ENCODE data around the gene PDXP. TPM values are rescaled to one million over a fixed set of nuclear protein-coding genes. Genes with fewer than 3 reads are reported as not detected.

PDXP gene
- total and polyA plus RNA-seq, 2 donors, result 8.9 to 25.0 TPM

GRCh38 chr22:37632174-37633088 is 26.1 kb upstream of the PDXP start:
- no peak for DNase-seq (ENCODE audit: low read depth in 6 of 9, low spot score in 9 of 9)
- Histone ChIP-seq H3K9me3 (ENCODE audit: control insufficient read depth in 2 of 2, insufficient read depth in 1 of 2, low read length in 1 of 2) (peaks cover 0 to 6% of the 10 kb centered on the region in 2 donors), H3K27ac (ENCODE audit: low read depth in 1 of 2, low read length in 1 of 2) (peak overlapping the region; percentile 87 to 89), H3K36me3 (ENCODE audit: control insufficient read depth in 2 of 2, insufficient read depth in 2 of 2, low read length in 1 of 2) (peaks cover 31 to 52% of the 10 kb centered on the region in 2 donors), H3K4me3 (ENCODE audit: low read length in 2 of 2) (no peak overlapping the region), H3K4me1 (ENCODE audit: control insufficient read depth in 2 of 2, insufficient read depth in 2 of 2, low read length in 2 of 2) (peaks cover 35 to 76% of the 10 kb centered on the region in 2 donors), H3K27me3 (ENCODE audit: control insufficient read depth in 2 of 2, insufficient read depth in 1 of 2, low read length in 1 of 2) (no peaks in the 10 kb centered on the region)
- 82% methylated on average over 14 of the region's 14 CpGs for WGBS

GRCh38 chr22:37633089-37633624 is 25.4 kb upstream of the PDXP start:
- H3K27ac ChIP-seq (ENCODE audit: low read depth in 1 of 2, low read length in 1 of 2), result peak overlapping the region; percentile 87 to 89
- no peaks in the 10 kb centered on the region for H3K27me3 ChIP-seq (ENCODE audit: control insufficient read depth in 2 of 2, insufficient read depth in 1 of 2, low read length in 1 of 2)
- 20% methylated on average over 11 of the region's 11 CpGs for WGBS
- no peak for DNase-seq (ENCODE audit: low read depth in 6 of 9, low spot score in 9 of 9)
- no peak overlapping the region for H3K4me3 ChIP-seq (ENCODE audit: low read length in 2 of 2)
- H3K36me3 ChIP-seq (ENCODE audit: control insufficient read depth in 2 of 2, insufficient read depth in 2 of 2, low read length in 1 of 2), result peaks cover 31 to 51% of the 10 kb centered on the region in 2 donors
- peaks cover 28 to 76% of the 10 kb centered on the region in 2 donors for H3K4me1 ChIP-seq (ENCODE audit: control insufficient read depth in 2 of 2, insufficient read depth in 2 of 2, low read length in 2 of 2)
- peaks cover 0 to 6% of the 10 kb centered on the region in 2 donors for H3K9me3 ChIP-seq (ENCODE audit: control insufficient read depth in 2 of 2, insufficient read depth in 1 of 2, low read length in 1 of 2)

- H3K4me3 ChIP-seq (ENCODE audit: low read length in 2 of 2), result no peak overlapping the region
- peak overlapping the region; percentile 87 to 89 for H3K27ac ChIP-seq (ENCODE audit: low read depth in 1 of 2, low read length in 1 of 2)
- 13% methylated on average over 24 of the region's 24 CpGs for WGBS
- no peaks in the 10 kb centered on the region for H3K27me3 ChIP-seq (ENCODE audit: control insufficient read depth in 2 of 2, insufficient read depth in 1 of 2, low read length in 1 of 2)
- H3K9me3 ChIP-seq (ENCODE audit: control insufficient read depth in 2 of 2, insufficient read depth in 1 of 2, low read length in 1 of 2), result peaks cover 0 to 6% of the 10 kb centered on the region in 2 donors
- peaks cover 30 to 76% of the 10 kb centered on the region in 2 donors for H3K4me1 ChIP-seq (ENCODE audit: control insufficient read depth in 2 of 2, insufficient read depth in 2 of 2, low read length in 2 of 2)
- peak in 5 of 9 donors; percentile 57 to 79 (median 58) for DNase-seq (ENCODE audit: low read depth in 6 of 9, low spot score in 9 of 9)
- peaks cover 31 to 44% of the 10 kb centered on the region in 2 donors for H3K36me3 ChIP-seq (ENCODE audit: control insufficient read depth in 2 of 2, insufficient read depth in 2 of 2, low read length in 1 of 2)
Measured at GRCh38 chr22:37633625-37634416, 24.7 kb upstream of the PDXP start.

GRCh38 chr22:37634417-37634924 is 24.1 kb upstream of the PDXP start:
- Histone ChIP-seq H3K4me3 (ENCODE audit: low read length in 2 of 2) (no peak overlapping the region), H3K36me3 (ENCODE audit: control insufficient read depth in 2 of 2, insufficient read depth in 2 of 2, low read length in 1 of 2) (peaks cover 25 to 38% of the 10 kb centered on the region in 2 donors), H3K27me3 (ENCODE audit: control insufficient read depth in 2 of 2, insufficient read depth in 1 of 2, low read length in 1 of 2) (peaks cover 0 to 2% of the 10 kb centered on the region in 2 donors), H3K27ac (ENCODE audit: low read depth in 1 of 2, low read length in 1 of 2) (peak overlapping the region; percentile 87 to 89), H3K4me1 (ENCODE audit: control insufficient read depth in 2 of 2, insufficient read depth in 2 of 2, low read length in 2 of 2) (peaks cover 32 to 77% of the 10 kb centered on the region in 2 donors), H3K9me3 (ENCODE audit: control insufficient read depth in 2 of 2, insufficient read depth in 1 of 2, low read length in 1 of 2) (peaks cover 0 to 6% of the 10 kb centered on the region in 2 donors)
- WGBS, result 70% methylated on average over 8 of the region's 8 CpGs
- DNase-seq (ENCODE audit: low read depth in 6 of 9, low spot score in 9 of 9), result no peak

- DNase-seq (ENCODE audit: low read depth in 6 of 9, low spot score in 9 of 9), result no peak
Measured at GRCh38 chr22:37635157-37635556, 23.4 kb upstream of the PDXP start.

GRCh38 chr22:37636186-37636948 is 22.2 kb upstream of the PDXP start:
- peaks cover 9 to 21% of the 10 kb centered on the region in 2 donors for H3K36me3 ChIP-seq (ENCODE audit: control insufficient read depth in 2 of 2, insufficient read depth in 2 of 2, low read length in 1 of 2)
- no peak overlapping the region for H3K4me3 ChIP-seq (ENCODE audit: low read length in 2 of 2)
- H3K27me3 ChIP-seq (ENCODE audit: control insufficient read depth in 2 of 2, insufficient read depth in 1 of 2, low read length in 1 of 2), result peaks cover 0 to 2% of the 10 kb centered on the region in 2 donors
- peaks cover 41 to 92% of the 10 kb centered on the region in 2 donors for H3K4me1 ChIP-seq (ENCODE audit: control insufficient read depth in 2 of 2, insufficient read depth in 2 of 2, low read length in 2 of 2)
- DNase-seq (ENCODE audit: low read depth in 6 of 9, low spot score in 9 of 9), result no peak
- peak overlapping the region in 1 of 2 donors; percentile 47 for H3K27ac ChIP-seq (ENCODE audit: low read depth in 1 of 2, low read length in 1 of 2)
- H3K9me3 ChIP-seq (ENCODE audit: control insufficient read depth in 2 of 2, insufficient read depth in 1 of 2, low read length in 1 of 2), result peaks cover 0 to 10% of the 10 kb centered on the region in 2 donors
- WGBS, result 33% methylated on average over 6 of the region's 6 CpGs

More at GRCh38 chr22:37635157-37635556, 23.4 kb upstream of the PDXP start:
- peaks cover 31 to 82% of the 10 kb centered on the region in 2 donors for H3K4me1 ChIP-seq (ENCODE audit: control insufficient read depth in 2 of 2, insufficient read depth in 2 of 2, low read length in 2 of 2)
- H3K4me3 ChIP-seq (ENCODE audit: low read length in 2 of 2), result no peak overlapping the region
- H3K9me3 ChIP-seq (ENCODE audit: control insufficient read depth in 2 of 2, insufficient read depth in 1 of 2, low read length in 1 of 2), result peaks cover 0 to 6% of the 10 kb centered on the region in 2 donors
- peaks cover 0 to 2% of the 10 kb centered on the region in 2 donors for H3K27me3 ChIP-seq (ENCODE audit: control insufficient read depth in 2 of 2, insufficient read depth in 1 of 2, low read length in 1 of 2)
- peak overlapping the region in 1 of 2 donors; percentile 89 for H3K27ac ChIP-seq (ENCODE audit: low read depth in 1 of 2, low read length in 1 of 2)
- peaks cover 18 to 31% of the 10 kb centered on the region in 2 donors for H3K36me3 ChIP-seq (ENCODE audit: control insufficient read depth in 2 of 2, insufficient read depth in 2 of 2, low read length in 1 of 2)
- 97% methylated on average over 7 of the region's 7 CpGs for WGBS

GRCh38 chr22:37636949-37637273 is 21.6 kb upstream of the PDXP start:
- H3K27me3 ChIP-seq (ENCODE audit: control insufficient read depth in 2 of 2, insufficient read depth in 1 of 2, low read length in 1 of 2), result peaks cover 0 to 2% of the 10 kb centered on the region in 2 donors
- DNase-seq (ENCODE audit: low read depth in 6 of 9, low spot score in 9 of 9), result no peak
- H3K36me3 ChIP-seq (ENCODE audit: control insufficient read depth in 2 of 2, insufficient read depth in 2 of 2, low read length in 1 of 2), result peaks cover 7 to 18% of the 10 kb centered on the region in 2 donors
- H3K4me1 ChIP-seq (ENCODE audit: control insufficient read depth in 2 of 2, insufficient read depth in 2 of 2, low read length in 2 of 2), result peaks cover 41 to 91% of the 10 kb centered on the region in 2 donors
- no peak overlapping the region for H3K27ac ChIP-seq (ENCODE audit: low read depth in 1 of 2, low read length in 1 of 2)
- H3K9me3 ChIP-seq (ENCODE audit: control insufficient read depth in 2 of 2, insufficient read depth in 1 of 2, low read length in 1 of 2), result peaks cover 0 to 10% of the 10 kb centered on the region in 2 donors
- WGBS, result 48% methylated on average over 3 of the region's 3 CpGs
- H3K4me3 ChIP-seq (ENCODE audit: low read length in 2 of 2), result no peak overlapping the region

GRCh38 chr22:37638391-37639069 is 20.0 kb upstream of the PDXP start:
- H3K4me1 ChIP-seq (ENCODE audit: control insufficient read depth in 2 of 2, insufficient read depth in 2 of 2, low read length in 2 of 2), result peaks cover 42 to 89% of the 10 kb centered on the region in 2 donors
- 59% methylated on average over 11 of the region's 11 CpGs for WGBS

More at GRCh38 chr22:37638391-37639069, 20.0 kb upstream of the PDXP start:
- peak overlapping the region; percentile 49 to 80 for H3K27ac ChIP-seq (ENCODE audit: low read depth in 1 of 2, low read length in 1 of 2)
- peak overlapping the region in 1 of 2 donors; percentile 73 for H3K4me3 ChIP-seq (ENCODE audit: low read length in 2 of 2)
- no peak for DNase-seq (ENCODE audit: low read depth in 6 of 9, low spot score in 9 of 9)
- peaks cover 11 to 13% of the 10 kb centered on the region in 2 donors for H3K36me3 ChIP-seq (ENCODE audit: control insufficient read depth in 2 of 2, insufficient read depth in 2 of 2, low read length in 1 of 2)
- H3K9me3 ChIP-seq (ENCODE audit: control insufficient read depth in 2 of 2, insufficient read depth in 1 of 2, low read length in 1 of 2), result peaks cover 0 to 10% of the 10 kb centered on the region in 2 donors
- peaks cover 0 to 2% of the 10 kb centered on the region in 2 donors for H3K27me3 ChIP-seq (ENCODE audit: control insufficient read depth in 2 of 2, insufficient read depth in 1 of 2, low read length in 1 of 2)

All from thymus (tissue), 11 donors.